Neural cell (in vitro differentiated cells): Measurements from ENCODE around the gene KAT14. TPM values are rescaled to one million over a fixed set of nuclear protein-coding genes. Genes with fewer than 3 reads are reported as not detected.

Experiments
- H2AFZ ChIP-seq: fragments of 200-600, 300-800 bp; sonication (generic), shearing (Covaris generic); 2 replicates; pipeline ENCODE4 v1.6.0; 2014; ENCODE audit warnings: low read depth, mild to moderate bottlenecking, antibody characterized with exemption, low read length, moderate library complexity
- H3F3A ChIP-seq: fragments of 200-600 bp; shearing (Covaris generic); 2 replicates; pipeline ENCODE4 v1.6.1; 2016; ENCODE audit warnings: mild to moderate bottlenecking, moderate library complexity, mixed read lengths, antibody characterized with exemption, low read length; ENCODE audit not compliant: insufficient read depth, poor library complexity, severe bottlenecking
- H3K27ac ChIP-seq: fragments of 200-600, 300-800 bp; sonication (generic), shearing (Covaris generic); 2 replicates; pipeline ENCODE4 v1.5.1; 2014; ENCODE audit warnings: mild to moderate bottlenecking, low read length, moderate library complexity
- H3K27me3 ChIP-seq: fragments of 300-800, 200-600 bp; sonication (generic), shearing (Covaris generic); 2 replicates; pipeline ENCODE4 v1.6.0; 2014; ENCODE audit warnings: mild to moderate bottlenecking, low read depth, low read length, moderate library complexity; ENCODE audit not compliant: insufficient read depth
- H3K36me3 ChIP-seq: fragments of 300-800, 200-600 bp; sonication (generic), shearing (Covaris generic); 2 replicates; pipeline ENCODE4 v1.5.1; 2014; ENCODE audit warnings: mild to moderate bottlenecking, antibody characterized with exemption, low read length, moderate library complexity; ENCODE audit not compliant: insufficient read depth
- H3K4me2 ChIP-seq: fragments of 300-800, 200-600 bp; sonication (generic), shearing (Covaris generic); 2 replicates; pipeline ENCODE4 v1.6.0; 2014; ENCODE audit warnings: mild to moderate bottlenecking, low read length
- H3K4me3 ChIP-seq: fragments of 300-800, 200-600 bp; sonication (generic), shearing (Covaris generic); 2 replicates; pipeline ENCODE4 v1.5.1; 2014; ENCODE audit warnings: mild to moderate bottlenecking, low read length, moderate library complexity
- H3K79me2 ChIP-seq: fragments of 200-600 bp; shearing (Covaris generic); replicated peaks from 2 replicates; pipeline ENCODE4 v1.6.0; 2014; ENCODE audit warnings: mild to moderate bottlenecking, low read length, moderate library complexity; ENCODE audit not compliant: insufficient read depth
- H3K9ac ChIP-seq: fragments of 300-800, 200-600 bp; sonication (generic), shearing (Covaris generic); 2 replicates; pipeline ENCODE4 v1.6.1; 2016; ENCODE audit warnings: mild to moderate bottlenecking, low read length, mixed read lengths
- H3K9me2 ChIP-seq: fragments of 200-600 bp; shearing (Covaris generic); 2 replicates; pipeline ENCODE4 v1.6.1; 2016; ENCODE audit warnings: mild to moderate bottlenecking, low read length, mixed read lengths; ENCODE audit not compliant: insufficient read depth
- H3K9me3 ChIP-seq: fragments of 200-600, 300-800 bp; sonication (generic), shearing (Covaris generic); 2 replicates; pipeline ENCODE4 v1.6.1; 2016; ENCODE audit warnings: mild to moderate bottlenecking, mixed run types, low read length, moderate library complexity, mixed read lengths
- H4K20me1 ChIP-seq: fragments of 200-600 bp; shearing (Covaris generic); 2 replicates; pipeline ENCODE4 v1.6.1; 2016; ENCODE audit warnings: mild to moderate bottlenecking, mixed run types; ENCODE audit not compliant: insufficient read depth
- EP300 ChIP-seq: fragments of 450-650 bp; conservative IDR thresholded peaks from 2 replicates; pipeline ENCODE4 v1.6.1; 2014; ENCODE audit warnings: antibody characterized with exemption, mild to moderate bottlenecking, moderate library complexity; ENCODE audit not compliant: poor library complexity, severe bottlenecking
- EZH2 ChIP-seq: fragments of 200-600, 300-800 bp; shearing (Covaris generic), sonication (generic); IDR thresholded peaks from 2 replicates; pipeline ENCODE4 v1.6.1; 2014; ENCODE audit warnings: antibody characterized with exemption, low read length, borderline replicate concordance, mild to moderate bottlenecking; ENCODE audit not compliant: insufficient read depth, poor library complexity, severe bottlenecking
- MXI1 ChIP-seq: fragments of 450-650 bp; conservative IDR thresholded peaks from 2 replicates; pipeline ENCODE4 v1.6.1; 2014; ENCODE audit warnings: antibody characterized with exemption, mild to moderate bottlenecking; ENCODE audit not compliant: poor library complexity, severe bottlenecking
- POLR2AphosphoS5 ChIP-seq: IDR thresholded peaks from 2 replicates; pipeline ENCODE4 v1.6.1; 2012
- RAD21 ChIP-seq: fragments of 450-650 bp; conservative IDR thresholded peaks from 2 replicates; pipeline ENCODE4 v1.6.1; 2014; ENCODE audit warnings: antibody characterized with exemption, mild to moderate bottlenecking, moderate library complexity
- SMC3 ChIP-seq: fragments of 450-650 bp; conservative IDR thresholded peaks from 2 replicates; pipeline ENCODE4 v1.6.1; 2014; ENCODE audit warnings: antibody characterized with exemption, mild to moderate bottlenecking, moderate library complexity; ENCODE audit not compliant: poor library complexity
- polyA plus RNA-seq: library from polyadenylated mRNA; depleted of rRNA; stranded (reverse); fragments of >200 nt; gene quantifications from 2 replicates; pipeline ENCODE4 v1.2.3, GENCODE V29; 2014
- TF ChIP-seq, protein P1 (sequence below): fragments of 450-650 bp; IDR thresholded peaks from 2 replicates; pipeline ENCODE4 v1.5.1; 2014; ENCODE audit warnings: antibody characterized with exemption, mild to moderate bottlenecking, moderate library complexity; ENCODE audit not compliant: poor library complexity, severe bottlenecking
- TF ChIP-seq, protein P2 (sequence below): IDR thresholded peaks from 2 replicates; pipeline ENCODE4 v1.6.1; 2012; ENCODE audit warnings: borderline replicate concordance

KAT14 gene
- polyA plus RNA-seq, 1 donor from 2014 or later: 19.3 TPM

DNA sequence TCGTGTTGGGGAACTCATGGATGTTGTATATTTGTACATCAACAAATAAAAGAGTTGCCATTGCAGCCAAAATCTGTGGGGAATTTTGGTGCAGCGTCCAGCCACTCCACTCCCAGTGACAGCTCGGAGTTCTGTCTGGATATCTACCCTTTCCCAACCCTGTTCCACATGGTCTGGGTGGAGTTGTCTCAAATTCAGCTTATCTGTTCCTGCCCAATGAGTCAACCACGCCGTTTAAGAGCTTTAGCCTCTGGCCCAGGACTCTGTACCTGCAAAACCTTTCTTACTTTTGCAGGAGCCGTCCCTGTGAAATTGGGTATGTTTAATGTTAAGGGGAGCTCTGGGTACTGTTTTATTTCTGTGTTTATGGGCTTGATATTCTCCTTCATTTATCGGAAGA is 46.0 kb upstream of the KAT14 start:
- no peak overlapping the region for H3K27ac ChIP-seq
- H4K20me1 ChIP-seq: no peaks in the 10 kb centered on the region
- no peaks in the 10 kb centered on the region for H3K9me3 ChIP-seq
- no peaks in the 10 kb centered on the region for H3K36me3 ChIP-seq
- no peaks in the 10 kb centered on the region for H3K9me2 ChIP-seq
- no peaks in the 10 kb centered on the region for H3K27me3 ChIP-seq
- no peaks in the 10 kb centered on the region for H3F3A ChIP-seq
- no peak overlapping the region for H3K4me2 ChIP-seq
- H3K79me2 ChIP-seq: no peaks in the 10 kb centered on the region
- H3K9ac ChIP-seq: no peak overlapping the region
- H2AFZ ChIP-seq: no peak overlapping the region
- no peak overlapping the region for H3K4me3 ChIP-seq
- TF ChIP-seq EZH2: no peak
- TF ChIP-seq SMC3: no peak

DNA sequence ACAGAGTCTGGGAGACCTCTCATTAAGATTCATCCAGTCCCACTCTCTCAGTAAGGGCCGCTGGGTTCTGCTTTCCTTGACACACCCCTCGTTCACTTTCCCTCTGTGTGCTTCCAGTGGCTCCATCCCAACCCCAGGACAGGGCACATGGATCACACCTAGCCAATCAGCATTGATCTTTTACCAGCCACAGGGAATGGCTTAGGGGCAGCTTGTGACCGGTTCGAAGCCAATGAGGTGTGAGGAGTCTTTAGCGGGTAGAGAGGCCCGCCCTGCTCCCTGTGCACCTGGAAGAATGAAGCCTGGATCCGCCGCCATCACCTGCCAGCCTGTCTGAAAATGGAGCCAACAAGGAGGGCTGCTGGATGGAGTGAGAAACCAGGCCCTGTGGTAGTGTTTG is 44.8 kb upstream of the KAT14 start:
- no peaks in the 10 kb centered on the region for H4K20me1 ChIP-seq
- no peaks in the 10 kb centered on the region for H3K9me3 ChIP-seq
- no peaks in the 10 kb centered on the region for H3K79me2 ChIP-seq
- TF ChIP-seq POLR2AphosphoS5 (no peak), EP300 (no peak), SMC3 (no peak), EZH2 (no peak), MXI1 (no peak)
- TF ChIP-seq, protein P1, sequence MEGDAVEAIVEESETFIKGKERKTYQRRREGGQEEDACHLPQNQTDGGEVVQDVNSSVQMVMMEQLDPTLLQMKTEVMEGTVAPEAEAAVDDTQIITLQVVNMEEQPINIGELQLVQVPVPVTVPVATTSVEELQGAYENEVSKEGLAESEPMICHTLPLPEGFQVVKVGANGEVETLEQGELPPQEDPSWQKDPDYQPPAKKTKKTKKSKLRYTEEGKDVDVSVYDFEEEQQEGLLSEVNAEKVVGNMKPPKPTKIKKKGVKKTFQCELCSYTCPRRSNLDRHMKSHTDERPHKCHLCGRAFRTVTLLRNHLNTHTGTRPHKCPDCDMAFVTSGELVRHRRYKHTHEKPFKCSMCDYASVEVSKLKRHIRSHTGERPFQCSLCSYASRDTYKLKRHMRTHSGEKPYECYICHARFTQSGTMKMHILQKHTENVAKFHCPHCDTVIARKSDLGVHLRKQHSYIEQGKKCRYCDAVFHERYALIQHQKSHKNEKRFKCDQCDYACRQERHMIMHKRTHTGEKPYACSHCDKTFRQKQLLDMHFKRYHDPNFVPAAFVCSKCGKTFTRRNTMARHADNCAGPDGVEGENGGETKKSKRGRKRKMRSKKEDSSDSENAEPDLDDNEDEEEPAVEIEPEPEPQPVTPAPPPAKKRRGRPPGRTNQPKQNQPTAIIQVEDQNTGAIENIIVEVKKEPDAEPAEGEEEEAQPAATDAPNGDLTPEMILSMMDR: no peak
- H3K27ac ChIP-seq: no peak overlapping the region
- no peak overlapping the region for H3K9ac ChIP-seq
- H3K36me3 ChIP-seq: no peaks in the 10 kb centered on the region
- no peaks in the 10 kb centered on the region for H3F3A ChIP-seq
- H3K4me3 ChIP-seq: no peak overlapping the region
- no peaks in the 10 kb centered on the region for H3K27me3 ChIP-seq
- no peak overlapping the region for H3K4me2 ChIP-seq
- H2AFZ ChIP-seq: no peak overlapping the region
- H3K9me2 ChIP-seq: no peaks in the 10 kb centered on the region

DNA sequence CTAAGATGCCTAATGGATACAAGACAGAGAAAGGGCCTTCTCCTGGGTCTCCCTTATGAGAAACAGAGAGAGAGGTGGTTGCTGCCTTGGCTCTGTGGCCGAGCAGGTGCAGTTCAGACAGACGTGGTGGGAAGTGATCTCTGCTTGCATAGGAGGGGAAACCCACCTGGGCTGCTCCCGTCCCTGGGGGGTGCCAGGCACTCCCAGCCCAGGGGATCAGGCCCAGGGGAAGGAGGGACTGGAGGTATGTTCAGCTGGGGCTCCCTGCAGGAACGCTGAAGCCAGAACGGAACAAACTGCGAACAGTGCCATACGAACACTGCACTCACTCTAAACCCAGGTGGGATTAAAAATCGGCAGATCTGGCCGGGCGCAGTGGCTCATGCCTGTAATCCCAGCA is 44.3 kb upstream of the KAT14 start:
- no peak overlapping the region for H3K4me3 ChIP-seq
- H3K27ac ChIP-seq: no peak overlapping the region
- H2AFZ ChIP-seq: no peak overlapping the region
- no peaks in the 10 kb centered on the region for H3K27me3 ChIP-seq
- no peaks in the 10 kb centered on the region for H3K36me3 ChIP-seq
- H3K4me2 ChIP-seq: no peak overlapping the region
- no peaks in the 10 kb centered on the region for H3F3A ChIP-seq
- no peaks in the 10 kb centered on the region for H3K79me2 ChIP-seq
- H3K9ac ChIP-seq: no peak overlapping the region
- H3K9me2 ChIP-seq: no peaks in the 10 kb centered on the region
- TF ChIP-seq, protein P2, sequence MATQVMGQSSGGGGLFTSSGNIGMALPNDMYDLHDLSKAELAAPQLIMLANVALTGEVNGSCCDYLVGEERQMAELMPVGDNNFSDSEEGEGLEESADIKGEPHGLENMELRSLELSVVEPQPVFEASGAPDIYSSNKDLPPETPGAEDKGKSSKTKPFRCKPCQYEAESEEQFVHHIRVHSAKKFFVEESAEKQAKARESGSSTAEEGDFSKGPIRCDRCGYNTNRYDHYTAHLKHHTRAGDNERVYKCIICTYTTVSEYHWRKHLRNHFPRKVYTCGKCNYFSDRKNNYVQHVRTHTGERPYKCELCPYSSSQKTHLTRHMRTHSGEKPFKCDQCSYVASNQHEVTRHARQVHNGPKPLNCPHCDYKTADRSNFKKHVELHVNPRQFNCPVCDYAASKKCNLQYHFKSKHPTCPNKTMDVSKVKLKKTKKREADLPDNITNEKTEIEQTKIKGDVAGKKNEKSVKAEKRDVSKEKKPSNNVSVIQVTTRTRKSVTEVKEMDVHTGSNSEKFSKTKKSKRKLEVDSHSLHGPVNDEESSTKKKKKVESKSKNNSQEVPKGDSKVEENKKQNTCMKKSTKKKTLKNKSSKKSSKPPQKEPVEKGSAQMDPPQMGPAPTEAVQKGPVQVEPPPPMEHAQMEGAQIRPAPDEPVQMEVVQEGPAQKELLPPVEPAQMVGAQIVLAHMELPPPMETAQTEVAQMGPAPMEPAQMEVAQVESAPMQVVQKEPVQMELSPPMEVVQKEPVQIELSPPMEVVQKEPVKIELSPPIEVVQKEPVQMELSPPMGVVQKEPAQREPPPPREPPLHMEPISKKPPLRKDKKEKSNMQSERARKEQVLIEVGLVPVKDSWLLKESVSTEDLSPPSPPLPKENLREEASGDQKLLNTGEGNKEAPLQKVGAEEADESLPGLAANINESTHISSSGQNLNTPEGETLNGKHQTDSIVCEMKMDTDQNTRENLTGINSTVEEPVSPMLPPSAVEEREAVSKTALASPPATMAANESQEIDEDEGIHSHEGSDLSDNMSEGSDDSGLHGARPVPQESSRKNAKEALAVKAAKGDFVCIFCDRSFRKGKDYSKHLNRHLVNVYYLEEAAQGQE: no peak
- TF ChIP-seq RAD21: no peak
- no peaks in the 10 kb centered on the region for H4K20me1 ChIP-seq
- no peaks in the 10 kb centered on the region for H3K9me3 ChIP-seq
